Measurements from ENCODE around the gene MED13L. TPM values are rescaled to one million over a fixed set of nuclear protein-coding genes. Genes with fewer than 3 reads are reported as not detected.
"Not testable (repeated sequence)": the region's sequence is repeated elsewhere in the genome, so short reads cannot be mapped to it uniquely, and the experiment has no call there.

MED13L gene
- total RNA-seq, 2 experiments from 2014 or later: 68.3 to 71.8 TPM

GRCh38 chr12:116299064-116299463 is 21.6 kb upstream of the MED13L start:
- Mint-ChIP-seq H3K9me3 (peaks cover 2% of the 10 kb centered on the region), H3K4me1 (no peaks in the 10 kb centered on the region), H3K4me3 (no peak overlapping the region), H3K36me3 (ENCODE audit: low read depth) (no peaks in the 10 kb centered on the region), H3K27ac (no peak overlapping the region), H3K27me3 (peaks cover 22% of the 10 kb centered on the region)
- DNase-seq: no peak
- ChIA-PET CTCF (no interaction called here), POLR2A (no interaction called here)

DNA sequence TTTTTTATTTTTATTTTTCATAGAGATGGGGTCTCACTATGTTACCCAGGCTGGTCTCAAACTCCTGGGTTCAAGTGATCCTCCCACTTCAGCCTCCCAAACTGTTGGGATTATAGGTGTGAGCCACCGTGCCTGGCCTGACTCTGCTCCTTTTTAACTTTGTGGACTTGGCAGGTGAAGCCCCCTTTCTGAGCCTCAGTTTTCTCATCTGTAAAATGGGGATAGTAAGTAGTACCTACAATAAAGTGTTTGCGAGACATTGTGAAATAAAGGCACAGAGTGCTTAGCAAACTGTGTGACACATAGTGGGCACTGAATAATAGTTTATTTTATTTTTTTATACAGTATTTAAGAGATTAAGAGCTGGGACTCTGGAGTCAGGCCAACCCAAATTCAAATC is 21.1 kb upstream of the MED13L start:
- peaks cover 2% of the 10 kb centered on the region for H3K9me3 Mint-ChIP-seq
- H3K4me1 Mint-ChIP-seq: no peaks in the 10 kb centered on the region
- no peak overlapping the region for H3K27ac Mint-ChIP-seq
- ChIA-PET CTCF (no interaction called here), POLR2A (no interaction called here)
- H3K36me3 Mint-ChIP-seq (ENCODE audit: low read depth): no peaks in the 10 kb centered on the region
- no peak for DNase-seq
- H3K27me3 Mint-ChIP-seq: peaks cover 25% of the 10 kb centered on the region
- no peak overlapping the region for H3K4me3 Mint-ChIP-seq

- ChIA-PET POLR2A (no interaction called here), CTCF (no interaction called here)
- no peak overlapping the region for H3K27ac Mint-ChIP-seq
- peaks cover 2% of the 10 kb centered on the region for H3K9me3 Mint-ChIP-seq
- H3K4me1 Mint-ChIP-seq: no peaks in the 10 kb centered on the region
- no peak overlapping the region for H3K4me3 Mint-ChIP-seq
- H3K27me3 Mint-ChIP-seq: peaks cover 25% of the 10 kb centered on the region
- H3K36me3 Mint-ChIP-seq (ENCODE audit: low read depth): no peaks in the 10 kb centered on the region
- no peak for DNase-seq
Observed at GRCh38 chr12:116297224-116297834, 19.8 kb upstream of the MED13L start.

DNA sequence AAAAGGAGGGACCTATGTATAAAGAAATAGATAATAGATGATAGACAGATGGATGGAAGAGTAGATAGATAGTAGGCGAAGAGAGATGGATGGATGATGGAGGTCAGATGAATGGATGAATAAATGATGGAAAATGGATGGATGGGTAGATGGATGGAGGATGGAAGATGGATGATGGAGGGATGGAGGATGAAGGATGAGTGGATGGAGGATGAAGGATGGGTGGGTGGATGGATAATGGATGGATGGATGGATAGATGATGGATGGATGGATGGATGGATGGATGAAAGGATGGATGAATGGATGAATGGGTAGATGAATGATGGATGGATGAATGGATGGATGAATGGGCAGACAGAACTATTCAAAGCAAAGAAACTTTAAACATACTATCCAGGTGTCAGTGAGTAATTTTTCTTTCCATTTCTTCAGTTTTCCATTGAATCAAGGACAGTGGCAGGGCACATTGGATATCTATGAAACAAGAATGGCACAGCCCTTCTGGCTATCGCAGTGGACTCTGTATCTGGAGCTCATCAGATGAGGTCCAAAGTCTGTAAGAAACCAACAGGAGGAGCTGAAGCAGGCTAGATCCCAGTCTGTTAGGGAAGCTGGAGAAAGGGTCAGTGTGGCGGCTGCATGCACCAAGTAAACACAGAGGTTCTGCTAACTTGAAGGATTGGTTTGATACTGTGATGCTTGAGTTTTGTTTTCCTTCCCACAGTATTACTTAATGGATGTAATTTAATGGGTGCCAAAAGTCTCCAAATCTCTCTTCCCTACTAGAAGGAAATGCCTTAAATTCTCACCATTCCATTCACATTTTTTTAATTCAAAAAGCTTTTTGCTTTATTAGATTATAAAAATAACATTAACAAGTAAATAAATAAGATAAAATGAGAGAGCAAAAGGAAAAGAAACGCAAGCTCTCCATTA is 18.1 kb upstream of the MED13L start:
- Mint-ChIP-seq H3K4me1 (no peaks in the 10 kb centered on the region), H3K27ac (no peak overlapping the region), H3K9me3 (peaks cover 2% of the 10 kb centered on the region), H3K4me3 (no peak overlapping the region), H3K27me3 (peaks cover 29% of the 10 kb centered on the region), H3K36me3 (ENCODE audit: low read depth) (no peaks in the 10 kb centered on the region)
- no peak for DNase-seq
- ChIA-PET POLR2A (no interaction called here), CTCF (no interaction called here)

GRCh38 chr12:116294454-116295165 is 17.1 kb upstream of the MED13L start:
- Mint-ChIP-seq H3K27ac (no peak overlapping the region), H3K9me3 (peaks cover 2% of the 10 kb centered on the region), H3K4me3 (no peak overlapping the region), H3K36me3 (ENCODE audit: low read depth) (no peaks in the 10 kb centered on the region), H3K4me1 (no peaks in the 10 kb centered on the region), H3K27me3 (peaks cover 29% of the 10 kb centered on the region)
- no peak for DNase-seq
- CTCF ChIA-PET: no interaction called here
- POLR2A ChIA-PET: no interaction called here

GRCh38 chr12:116293687-116294453 is 16.4 kb upstream of the MED13L start:
- Mint-ChIP-seq H3K9me3 (peaks cover 2% of the 10 kb centered on the region), H3K4me3 (no peak overlapping the region), H3K27me3 (peaks cover 27% of the 10 kb centered on the region), H3K27ac (no peak overlapping the region), H3K36me3 (ENCODE audit: low read depth) (no peaks in the 10 kb centered on the region), H3K4me1 (no peaks in the 10 kb centered on the region)
- ChIA-PET POLR2A (no interaction called here), CTCF (no interaction called here)
- DNase-seq: no peak

GRCh38 chr12:116291218-116291617 is 13.7 kb upstream of the MED13L start:
- peaks cover 20% of the 10 kb centered on the region for H3K27me3 Mint-ChIP-seq
- CTCF ChIA-PET: interaction anchor here (0.6 kb wide), 1 partner anchor 292 kb away, joined by 3 read pairs; no protein-coding TSS in a partner anchor
- POLR2A ChIA-PET: no interaction called here

DNA sequence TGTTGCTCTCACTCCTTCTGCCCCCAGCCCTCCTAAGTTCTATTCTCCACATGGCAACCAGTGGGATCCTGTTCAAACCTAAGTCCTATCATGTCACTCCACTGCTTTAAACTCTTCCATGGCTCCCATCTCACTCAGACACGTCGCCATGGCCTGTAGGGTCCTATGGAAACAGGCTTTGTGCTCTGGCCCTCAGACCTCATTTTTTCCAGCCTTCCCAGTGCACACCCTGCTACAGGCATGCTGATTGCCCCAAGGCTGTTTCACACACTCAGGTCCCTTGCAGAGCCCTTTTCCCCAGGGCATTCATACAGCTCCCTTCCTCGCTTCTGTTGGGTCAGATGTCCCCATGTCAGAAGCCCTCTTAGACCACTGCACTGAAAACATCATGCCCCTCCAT is 11.2 kb upstream of the MED13L start:
- Mint-ChIP-seq H3K9me3 (no peaks in the 10 kb centered on the region), H3K27me3 (peaks cover 6% of the 10 kb centered on the region), H3K4me3 (no peak overlapping the region), H3K27ac (no peak overlapping the region), H3K4me1 (no peaks in the 10 kb centered on the region), H3K36me3 (ENCODE audit: low read depth) (no peaks in the 10 kb centered on the region)
- ChIA-PET CTCF (no interaction called here), POLR2A (no interaction called here)
- DNase-seq: no peak

More at GRCh38 chr12:116291218-116291617, 13.7 kb upstream of the MED13L start:
- Mint-ChIP-seq H3K4me1 (no peaks in the 10 kb centered on the region), H3K27ac (no peak overlapping the region), H3K4me3 (no peak overlapping the region), H3K36me3 (ENCODE audit: low read depth) (no peaks in the 10 kb centered on the region), H3K9me3 (peaks cover 2% of the 10 kb centered on the region)
- DNase-seq: no peak

DNA sequence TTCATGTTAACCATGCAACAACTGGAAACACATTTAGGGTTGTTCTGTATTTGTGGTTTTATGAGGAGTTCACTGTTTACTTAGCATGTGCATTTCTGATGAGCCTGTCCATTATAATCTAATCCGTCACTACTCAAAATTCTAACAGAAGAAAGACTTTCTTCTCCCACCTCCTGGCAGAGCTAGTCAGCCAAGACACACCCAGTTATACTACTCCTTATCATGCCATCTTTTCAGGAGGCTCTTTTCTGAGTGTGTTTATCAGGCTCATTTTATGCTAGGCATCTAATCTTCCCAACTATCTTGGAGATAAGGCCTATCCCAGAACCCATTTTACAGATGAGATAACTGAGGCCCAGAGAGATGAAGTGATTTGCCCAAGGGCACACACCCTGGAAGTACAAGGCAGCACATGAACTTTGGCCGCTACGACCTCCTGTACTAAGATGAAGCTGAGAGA is 10.4 kb upstream of the MED13L start:
- H3K27ac Mint-ChIP-seq: no peak overlapping the region
- peaks cover 4% of the 10 kb centered on the region for H3K4me1 Mint-ChIP-seq
- H3K4me3 Mint-ChIP-seq: no peak overlapping the region
- ChIA-PET CTCF (no interaction called here), POLR2A (no interaction called here)
- H3K9me3 Mint-ChIP-seq: no peaks in the 10 kb centered on the region
- H3K36me3 Mint-ChIP-seq (ENCODE audit: low read depth): no peaks in the 10 kb centered on the region
- DNase-seq: no peak
- H3K27me3 Mint-ChIP-seq: peaks cover 6% of the 10 kb centered on the region

DNA sequence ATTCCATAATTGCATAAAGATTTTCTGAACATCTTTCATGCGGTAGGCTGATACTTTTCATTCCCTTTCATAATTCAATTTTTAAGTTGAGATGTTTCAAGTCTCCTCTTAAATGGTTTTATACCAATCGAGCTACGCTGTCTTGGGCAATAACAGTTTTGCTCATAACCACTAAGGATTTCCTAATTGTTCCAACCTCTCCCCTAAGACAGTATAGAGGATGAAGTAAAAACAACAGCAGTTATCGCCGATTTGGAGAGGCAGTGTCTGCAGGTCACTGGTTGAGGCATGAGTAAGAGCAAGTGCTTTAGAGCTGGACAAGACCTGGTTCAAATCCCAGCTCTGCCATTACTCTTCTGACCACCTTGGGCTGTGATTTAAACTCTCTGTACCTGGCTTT is 6.9 kb upstream of the MED13L start:
- Mint-ChIP-seq H3K4me3 (no peak overlapping the region), H3K4me1 (peaks cover 13% of the 10 kb centered on the region), H3K36me3 (ENCODE audit: low read depth) (no peaks in the 10 kb centered on the region), H3K27ac (no peak overlapping the region), H3K9me3 (no peaks in the 10 kb centered on the region), H3K27me3 (peaks cover 8% of the 10 kb centered on the region)
- no peak for DNase-seq
- ChIA-PET CTCF (no interaction called here), POLR2A (no interaction called here)

GRCh38 chr12:116283881-116284280 is 6.4 kb upstream of the MED13L start:
- H3K27ac Mint-ChIP-seq; CTCF ChIA-PET; H3K9me3 Mint-ChIP-seq; H3K36me3 Mint-ChIP-seq (ENCODE audit: low read depth); DNase-seq; H3K4me3 Mint-ChIP-seq; H3K27me3 Mint-ChIP-seq; POLR2A ChIA-PET: not testable (repeated sequence)
- H3K4me1 Mint-ChIP-seq: peaks cover 13% of the 10 kb centered on the region

DNA sequence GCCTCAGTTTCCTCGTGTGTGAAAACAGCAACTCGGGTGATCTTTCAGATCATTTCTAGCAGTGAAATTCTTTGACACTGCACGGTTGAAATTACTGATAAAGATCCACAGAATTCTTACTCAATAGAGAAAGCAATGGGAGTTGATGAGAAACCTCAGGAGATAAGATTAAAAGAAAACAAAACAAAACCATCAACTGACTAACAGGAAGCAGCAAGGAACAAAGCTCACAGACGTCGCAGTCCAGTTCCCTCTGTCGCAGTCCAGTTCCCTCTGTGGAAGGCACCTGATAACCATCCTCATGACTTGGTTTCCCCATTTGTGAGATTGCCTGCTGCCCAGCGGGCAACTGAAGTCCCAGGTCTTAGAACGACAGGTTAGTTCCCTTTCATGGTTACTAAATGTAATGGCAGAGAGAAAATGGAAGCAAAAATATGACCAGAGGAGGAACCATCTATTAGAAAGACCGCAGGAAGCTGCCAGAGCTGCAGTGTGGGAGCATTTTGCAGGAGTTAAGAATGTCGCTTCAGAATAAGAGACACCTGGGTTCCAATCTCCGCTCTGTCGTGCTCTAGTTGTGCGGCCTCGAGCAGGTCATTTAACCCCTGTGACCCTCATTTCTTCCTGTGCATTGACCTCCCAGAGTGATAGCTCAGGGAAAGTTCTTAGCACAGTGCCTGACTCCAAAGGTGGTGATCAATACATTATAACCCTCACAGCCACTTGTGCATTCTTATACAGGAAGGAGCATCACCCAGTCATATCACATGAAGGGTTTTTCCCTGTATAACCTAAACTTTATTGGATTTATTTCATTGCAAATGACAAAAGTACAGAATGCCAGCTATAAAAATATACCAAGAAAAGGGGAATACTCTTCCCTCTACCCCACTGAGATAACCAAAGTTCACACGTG is 5.1 kb upstream of the MED13L start:
- H3K9me3 Mint-ChIP-seq: no peaks in the 10 kb centered on the region
- no peak for DNase-seq
- peak overlapping the region; percentile 13 for H3K4me3 Mint-ChIP-seq
- H3K27me3 Mint-ChIP-seq: peaks cover 10% of the 10 kb centered on the region
- POLR2A ChIA-PET: no interaction called here
- H3K4me1 Mint-ChIP-seq: peaks cover 18% of the 10 kb centered on the region
- no peak overlapping the region for H3K27ac Mint-ChIP-seq
- CTCF ChIA-PET: no interaction called here
- H3K36me3 Mint-ChIP-seq (ENCODE audit: low read depth): no peaks in the 10 kb centered on the region

Measured in activated CD4-positive, alpha-beta memory T cell treated with anti-CD3 and anti-CD28 coated beads, Interleukin-2, amount 10 ng/mL, durations not matched to agents 7 days and 5 days (primary cell).